ENCODE results near the gene SEPTIN3. TPM values are rescaled to one million over a fixed set of nuclear protein-coding genes. Genes with fewer than 3 reads are reported as not detected.

The SEPTIN3 gene
- total and polyA plus RNA-seq, 8 donors: 0.99 to 2.0 (median 1.5) TPM

DNA sequence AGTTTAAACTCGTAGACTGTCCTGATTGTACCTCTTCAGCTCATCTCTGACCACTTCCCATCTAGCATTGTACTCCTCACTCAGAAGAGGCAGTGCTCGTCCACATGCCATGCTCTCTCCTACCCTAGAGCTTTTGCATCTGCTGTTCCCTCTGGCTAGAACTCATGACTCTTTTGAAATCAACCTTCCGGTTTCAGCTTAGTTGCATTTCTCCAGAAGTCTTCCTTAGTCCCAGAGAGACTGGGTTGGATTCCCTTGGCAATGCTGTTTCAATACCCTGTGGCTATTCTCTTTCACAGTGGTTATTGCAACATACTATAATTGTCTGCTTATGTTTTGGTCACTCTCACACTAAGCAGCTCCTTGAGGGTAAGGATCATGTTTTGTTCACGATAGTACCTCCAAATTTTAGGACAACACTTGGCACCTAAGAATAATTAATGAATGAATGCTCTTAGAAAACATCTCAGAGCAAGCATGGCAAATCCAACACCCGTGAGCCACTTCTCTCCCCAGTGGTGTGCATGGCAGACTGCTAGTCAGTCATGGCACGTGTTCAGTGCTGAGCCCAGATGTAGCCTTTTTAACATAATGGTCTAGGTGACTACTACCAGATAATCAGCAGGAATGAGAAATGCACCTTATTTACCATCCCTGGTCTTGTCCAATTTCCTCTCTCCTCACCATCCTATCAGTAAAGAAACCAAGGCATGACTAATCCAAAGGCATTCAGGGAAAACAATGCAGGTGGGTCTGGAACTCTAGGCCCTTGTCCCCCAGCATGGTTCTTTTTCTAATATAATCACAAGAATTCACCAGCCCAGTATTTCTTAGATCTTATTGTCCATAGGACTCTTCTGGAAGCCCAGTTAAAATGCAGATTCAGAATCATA, 14.5 kb downstream of the SEPTIN3 start:
- H3K9me3 ChIP-seq: no peaks in the 10 kb centered on the region
- ATAC-seq (peak; percentile 57), DNase-seq (no peak)
- no peaks in the 10 kb centered on the region for H3K27me3 ChIP-seq
- TF ChIP-seq, protein P1, sequence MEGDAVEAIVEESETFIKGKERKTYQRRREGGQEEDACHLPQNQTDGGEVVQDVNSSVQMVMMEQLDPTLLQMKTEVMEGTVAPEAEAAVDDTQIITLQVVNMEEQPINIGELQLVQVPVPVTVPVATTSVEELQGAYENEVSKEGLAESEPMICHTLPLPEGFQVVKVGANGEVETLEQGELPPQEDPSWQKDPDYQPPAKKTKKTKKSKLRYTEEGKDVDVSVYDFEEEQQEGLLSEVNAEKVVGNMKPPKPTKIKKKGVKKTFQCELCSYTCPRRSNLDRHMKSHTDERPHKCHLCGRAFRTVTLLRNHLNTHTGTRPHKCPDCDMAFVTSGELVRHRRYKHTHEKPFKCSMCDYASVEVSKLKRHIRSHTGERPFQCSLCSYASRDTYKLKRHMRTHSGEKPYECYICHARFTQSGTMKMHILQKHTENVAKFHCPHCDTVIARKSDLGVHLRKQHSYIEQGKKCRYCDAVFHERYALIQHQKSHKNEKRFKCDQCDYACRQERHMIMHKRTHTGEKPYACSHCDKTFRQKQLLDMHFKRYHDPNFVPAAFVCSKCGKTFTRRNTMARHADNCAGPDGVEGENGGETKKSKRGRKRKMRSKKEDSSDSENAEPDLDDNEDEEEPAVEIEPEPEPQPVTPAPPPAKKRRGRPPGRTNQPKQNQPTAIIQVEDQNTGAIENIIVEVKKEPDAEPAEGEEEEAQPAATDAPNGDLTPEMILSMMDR (IDR thresholded peaks at IDR 0.05): no peak
- no peaks in the 10 kb centered on the region for H3K36me3 ChIP-seq
- intact Hi-C loops (cut with DNase I): no loop called here
- peak overlapping the region in 1 of 2 donors; percentile 3 for H3K27ac ChIP-seq
- no peak overlapping the region for H3K4me3 ChIP-seq
- H3K4me1 ChIP-seq: no peaks in the 10 kb centered on the region

DNA sequence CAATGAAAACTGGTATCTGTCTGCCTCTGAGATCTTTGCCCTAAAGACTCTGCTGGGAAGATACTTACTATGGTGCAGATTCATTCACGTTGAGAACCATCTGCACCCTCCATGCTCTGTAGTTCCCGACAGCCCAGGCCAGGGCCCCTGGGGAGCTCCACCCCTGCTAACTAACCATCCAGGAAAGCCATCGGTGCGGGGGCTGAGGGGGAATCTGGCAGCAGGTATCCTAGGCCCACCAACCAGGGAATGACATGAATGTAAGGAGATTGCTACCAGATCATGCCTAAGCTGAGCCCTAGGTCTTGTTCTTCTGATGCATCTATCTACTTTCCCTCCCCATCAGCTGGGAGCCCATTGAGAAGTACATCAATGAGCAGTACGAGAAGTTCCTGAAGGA, 18.0 kb downstream of the SEPTIN3 start:
- intact Hi-C loops (cut with DNase I): no loop called here
- H3K27ac ChIP-seq: no peak overlapping the region
- no peak for DNase-seq

DNA sequence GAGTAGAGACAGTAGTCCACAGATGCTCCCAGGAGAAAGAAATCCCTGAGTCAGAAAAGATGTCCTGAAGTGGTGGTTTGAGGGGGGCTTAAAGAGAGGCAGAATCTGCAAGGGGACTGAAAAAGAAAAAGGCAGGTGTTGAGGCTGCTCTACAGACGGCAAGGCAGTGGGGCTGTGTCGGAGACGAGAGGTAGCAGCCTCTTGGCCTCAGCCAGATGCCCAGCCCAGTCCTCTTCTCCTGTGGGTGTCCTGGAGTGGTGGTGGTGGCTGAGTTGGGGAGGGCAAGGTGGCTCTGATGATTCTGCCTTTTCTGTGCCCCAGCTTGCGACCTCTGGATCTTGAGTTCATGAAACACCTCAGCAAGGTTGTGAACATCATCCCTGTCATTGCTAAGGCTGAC, 20.0 kb downstream of the SEPTIN3 start:
- TF ChIP-seq, protein P1 (IDR thresholded peaks at IDR 0.05): no peak
- H3K4me1 ChIP-seq: no peaks in the 10 kb centered on the region
- no peak overlapping the region for H3K27ac ChIP-seq
- H3K4me3 ChIP-seq: no peak overlapping the region
- ATAC-seq (no peak), DNase-seq (no peak)
- intact Hi-C loops (cut with DNase I): no loop called here
- H3K27me3 ChIP-seq: no peaks in the 10 kb centered on the region
- no peaks in the 10 kb centered on the region for H3K36me3 ChIP-seq
- no peaks in the 10 kb centered on the region for H3K9me3 ChIP-seq

More for the DNA sequence above, 18.0 kb downstream of the SEPTIN3 start:
- no peak for ATAC-seq
- no peak overlapping the region for H3K4me3 ChIP-seq
- H3K36me3 ChIP-seq: no peaks in the 10 kb centered on the region
- H3K27me3 ChIP-seq: no peaks in the 10 kb centered on the region
- TF ChIP-seq, protein P1 (IDR thresholded peaks at IDR 0.05): no peak
- H3K4me1 ChIP-seq: no peaks in the 10 kb centered on the region
- H3K9me3 ChIP-seq: no peaks in the 10 kb centered on the region

DNA sequence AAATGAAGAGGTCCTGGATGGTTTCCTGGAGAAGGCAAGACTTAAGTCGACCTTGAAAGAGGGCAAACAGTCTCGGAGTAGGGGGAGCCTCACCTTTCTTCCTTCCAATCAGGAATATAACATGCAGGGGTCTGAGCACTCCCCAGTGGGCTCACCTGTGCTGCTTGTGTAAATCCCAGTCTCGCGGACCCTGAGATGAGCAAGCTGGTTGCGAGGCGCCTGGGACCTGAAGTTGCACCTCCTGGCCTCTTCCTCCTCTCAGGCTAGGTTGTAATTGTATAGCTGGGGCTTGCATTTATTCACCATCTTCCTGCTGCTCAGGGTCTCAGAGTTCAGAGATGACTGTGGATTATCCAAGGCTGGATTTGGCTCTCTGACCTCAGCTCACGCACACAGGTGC, 21.9 kb downstream of the SEPTIN3 start:
- Histone ChIP-seq H3K27ac (no peak overlapping the region), H3K4me3 (no peak overlapping the region), H3K27me3 (no peaks in the 10 kb centered on the region), H3K9me3 (no peaks in the 10 kb centered on the region), H3K4me1 (no peaks in the 10 kb centered on the region), H3K36me3 (no peaks in the 10 kb centered on the region)
- ATAC-seq (no peak), DNase-seq (peak in 1 of 4 donors; percentile 10)
- TF ChIP-seq, protein P1 (IDR thresholded peaks at IDR 0.05): no peak
- intact Hi-C loops (cut with DNase I): no loop called here

DNA sequence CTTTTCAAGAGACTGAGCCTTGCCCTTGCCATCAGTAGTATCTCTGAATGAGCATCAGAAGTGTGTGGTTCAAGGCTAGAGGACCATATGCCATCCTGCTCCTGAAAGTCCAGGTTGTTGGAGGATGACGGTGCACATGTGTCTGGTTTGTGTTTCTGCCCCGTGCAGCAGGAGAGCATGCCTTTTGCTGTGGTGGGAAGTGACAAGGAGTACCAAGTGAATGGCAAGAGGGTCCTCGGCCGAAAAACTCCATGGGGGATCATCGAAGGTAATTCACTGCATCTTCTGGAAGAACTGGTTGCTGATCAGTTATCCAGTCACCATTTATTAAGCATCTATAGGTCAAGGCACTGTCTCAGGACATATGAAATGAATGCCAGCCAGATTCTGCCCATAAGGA, 23.3 kb downstream of the SEPTIN3 start:
- Histone ChIP-seq H3K27ac (no peak overlapping the region), H3K4me1 (no peaks in the 10 kb centered on the region), H3K36me3 (no peaks in the 10 kb centered on the region), H3K9me3 (no peaks in the 10 kb centered on the region), H3K27me3 (no peaks in the 10 kb centered on the region), H3K4me3 (no peak overlapping the region)
- no peak for DNase-seq
- ATAC-seq: no peak
- TF ChIP-seq, protein P1 (IDR thresholded peaks at IDR 0.05): no peak
- intact Hi-C loops (cut with DNase I): no loop called here

Data from left lung (tissue), 10 donors.